CD4-positive, alpha-beta T cell treated with Interleukin-1 beta for 1 hour (primary cell): ENCODE data around the gene SERPINB2.

Experiments
- DNase-seq, 2 donors: peaks; one replicate each; pipeline ENCODE4 v3.0.0-alpha.2; 2020 to 2022

Gene SERPINB2, protein sequence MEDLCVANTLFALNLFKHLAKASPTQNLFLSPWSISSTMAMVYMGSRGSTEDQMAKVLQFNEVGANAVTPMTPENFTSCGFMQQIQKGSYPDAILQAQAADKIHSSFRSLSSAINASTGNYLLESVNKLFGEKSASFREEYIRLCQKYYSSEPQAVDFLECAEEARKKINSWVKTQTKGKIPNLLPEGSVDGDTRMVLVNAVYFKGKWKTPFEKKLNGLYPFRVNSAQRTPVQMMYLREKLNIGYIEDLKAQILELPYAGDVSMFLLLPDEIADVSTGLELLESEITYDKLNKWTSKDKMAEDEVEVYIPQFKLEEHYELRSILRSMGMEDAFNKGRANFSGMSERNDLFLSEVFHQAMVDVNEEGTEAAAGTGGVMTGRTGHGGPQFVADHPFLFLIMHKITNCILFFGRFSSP

DNA sequence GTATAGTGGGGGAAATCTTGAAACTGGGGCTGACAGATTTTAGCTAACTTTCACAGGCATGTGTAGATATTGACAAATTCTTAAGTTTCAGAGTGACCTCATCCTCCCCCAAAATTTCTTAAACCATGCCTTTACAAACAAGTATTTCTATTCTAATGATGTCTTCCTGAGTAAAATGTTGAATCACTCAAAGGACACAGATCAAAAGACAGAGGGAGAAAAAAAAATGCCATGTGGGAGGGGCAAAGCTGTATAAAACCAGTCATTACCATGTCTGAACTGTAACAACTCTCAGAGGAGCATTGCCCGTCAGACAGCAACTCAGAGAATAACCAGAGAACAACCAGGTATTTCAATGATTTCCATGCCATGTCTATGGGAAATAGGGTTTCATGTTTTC, at the start of gene SERPINB2:
Gene SERPINB2 (plus strand): TSS at position 282 of the 400 bp plus-strand sequence. CDS start 3,740 bp downstream, outside the sequence.
- no peak for DNase-seq

- DNase-seq: no peak
Measured at GRCh38 chr18:63843008-63843407, 44.5 kb upstream of the SERPINB2 start.

- no peak for DNase-seq
Measured at GRCh38 chr18:63844254-63844653, 43.3 kb upstream of the SERPINB2 start.

- peak in 1 of 2 donors; percentile 7 for DNase-seq
Measured at GRCh38 chr18:63848159-63848558, 39.3 kb upstream of the SERPINB2 start.

DNA sequence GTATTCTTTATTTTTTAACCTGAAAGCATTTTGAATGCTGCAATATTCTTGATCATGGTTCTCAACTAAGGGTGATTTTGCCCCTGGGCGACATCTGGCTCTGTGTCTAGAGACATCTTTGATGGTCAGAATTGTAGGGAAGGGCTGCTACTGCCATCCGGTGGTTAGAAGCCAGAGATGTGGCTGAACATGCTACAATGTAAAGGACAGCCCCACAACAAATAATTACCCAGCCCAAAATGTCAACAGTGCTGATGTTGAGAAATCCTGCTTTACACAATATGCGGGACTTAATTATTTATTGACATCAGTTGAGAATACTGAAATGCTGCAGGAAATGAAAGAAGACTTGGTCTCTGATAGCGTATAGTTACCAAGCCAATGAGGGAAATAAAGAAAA, 37.5 kb upstream of the SERPINB2 start:
- peak in 1 of 2 donors; percentile 13 for DNase-seq

DNA sequence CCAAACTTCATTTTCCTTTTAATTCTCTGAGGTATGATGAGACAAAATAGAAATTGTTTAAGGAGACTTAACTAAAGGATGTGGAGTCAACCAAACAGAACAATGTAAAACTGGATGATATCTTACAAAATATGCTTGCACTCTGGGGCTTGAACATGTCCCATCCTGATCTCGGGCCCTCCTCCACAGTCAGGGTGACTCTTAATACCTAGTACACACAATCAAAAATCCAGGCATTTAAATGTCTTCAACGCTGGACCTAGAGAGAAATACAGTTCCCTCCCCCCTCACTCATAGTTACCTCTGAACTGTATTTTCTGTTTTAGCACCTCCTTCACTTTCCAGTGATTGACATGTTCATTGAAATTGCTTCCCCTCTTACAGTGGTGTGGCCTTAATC, 36.9 kb upstream of the SERPINB2 start:
- no peak for DNase-seq

DNA sequence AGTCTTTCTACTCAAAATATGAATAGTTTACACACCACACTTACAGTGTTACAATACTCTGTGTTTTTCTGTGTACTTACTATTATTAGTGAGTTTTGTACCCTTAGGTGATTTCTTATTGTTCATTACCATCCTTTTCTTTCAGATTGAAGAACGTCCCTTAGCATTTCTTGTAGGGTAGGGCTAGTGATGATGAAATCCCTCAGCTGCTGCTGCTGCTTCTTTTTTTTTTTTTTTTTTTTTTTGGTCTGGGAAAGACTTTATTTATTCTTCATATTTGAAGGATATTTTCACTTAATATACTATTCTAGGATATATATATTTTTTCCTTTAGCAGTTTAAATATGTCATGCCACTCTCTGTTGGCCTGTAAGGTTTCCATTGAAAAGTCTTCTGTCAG, 29.0 kb upstream of the SERPINB2 start:
- no peak for DNase-seq

GRCh38 chr18:63859781-63860475, 27.6 kb upstream of the SERPINB2 start:
- no peak for DNase-seq

GRCh38 chr18:63860531-63860930, 27.0 kb upstream of the SERPINB2 start:
- DNase-seq: no peak

DNA sequence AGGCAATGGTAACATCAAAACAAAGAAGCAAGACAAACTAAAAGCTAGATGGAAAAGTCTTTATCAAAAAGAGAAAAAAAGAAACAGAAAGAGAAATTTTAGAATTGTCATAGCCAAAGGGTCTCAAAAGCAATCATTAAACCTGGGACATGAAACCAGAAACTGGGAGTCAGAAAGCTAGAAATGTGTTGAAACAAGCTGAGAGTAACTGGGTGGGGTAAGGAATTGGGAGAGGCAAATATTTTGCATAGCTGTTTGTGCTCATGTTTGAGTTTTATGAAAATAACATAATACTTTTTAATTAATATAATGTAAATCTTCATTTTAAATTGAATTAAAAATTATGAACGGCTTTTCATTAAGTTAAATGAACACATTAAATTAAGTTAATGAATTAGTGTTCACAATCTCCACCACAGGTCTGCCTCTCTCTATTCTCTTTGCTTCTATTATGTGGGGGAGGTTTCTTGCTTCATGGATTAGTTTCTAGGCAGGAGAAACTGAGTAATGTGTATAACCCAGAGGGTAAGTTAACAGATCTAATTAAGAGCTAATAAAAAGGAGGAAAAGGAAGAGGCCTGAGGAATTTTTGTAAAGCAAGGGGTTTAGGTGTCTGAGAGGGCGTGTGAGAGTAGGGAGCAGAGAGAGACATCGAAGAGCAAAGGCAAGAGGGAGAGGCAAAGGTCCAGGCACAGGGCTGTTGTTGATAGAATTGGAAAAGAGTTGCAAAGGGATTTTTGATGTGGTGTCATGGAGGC, 20.0 kb upstream of the SERPINB2 start:
- DNase-seq: no peak

GRCh38 chr18:63868546-63868945, 19.0 kb upstream of the SERPINB2 start:
- DNase-seq: no peak

GRCh38 chr18:63869374-63869773, 18.1 kb upstream of the SERPINB2 start:
- peak in 1 of 2 donors; percentile 69 for DNase-seq

DNA sequence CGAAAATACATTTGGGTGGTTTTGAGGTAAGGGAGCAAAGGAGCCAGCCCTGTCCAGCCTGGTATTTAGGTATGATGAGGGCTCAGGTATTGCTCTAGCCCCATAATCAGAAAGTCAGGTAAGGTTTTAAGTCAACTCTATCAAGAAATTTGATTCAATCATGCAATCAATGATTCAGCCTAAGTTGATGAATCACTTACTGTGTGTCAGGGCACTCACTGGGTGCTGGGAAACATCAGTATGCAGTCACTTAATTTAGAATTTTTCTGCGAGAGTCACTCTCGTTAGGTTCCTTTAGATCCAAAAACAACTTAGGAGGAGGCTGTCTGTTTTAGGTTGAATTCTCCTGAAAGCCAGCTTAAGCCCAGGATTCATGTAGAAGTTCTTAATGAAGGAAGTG, 17.7 kb upstream of the SERPINB2 start:
- no peak for DNase-seq

DNA sequence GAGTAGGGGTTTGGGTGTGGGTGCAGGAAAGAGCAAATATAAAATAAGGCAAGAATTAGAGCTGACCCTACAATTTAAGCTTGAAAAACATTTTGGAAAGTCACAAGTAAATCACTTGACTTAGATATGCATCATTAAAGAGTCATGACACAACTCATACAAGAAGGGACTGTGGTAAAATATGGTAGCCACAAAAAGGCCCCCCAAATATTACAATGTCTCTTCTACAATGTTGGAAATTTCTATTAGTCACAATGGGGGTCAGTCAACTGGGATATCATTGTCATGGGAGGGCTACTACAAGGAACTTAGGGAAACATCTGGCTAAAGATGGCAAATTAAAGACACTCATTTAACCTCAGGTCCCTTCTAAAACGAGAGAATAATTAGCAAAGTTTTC, 15.7 kb upstream of the SERPINB2 start:
- DNase-seq: no peak

DNA sequence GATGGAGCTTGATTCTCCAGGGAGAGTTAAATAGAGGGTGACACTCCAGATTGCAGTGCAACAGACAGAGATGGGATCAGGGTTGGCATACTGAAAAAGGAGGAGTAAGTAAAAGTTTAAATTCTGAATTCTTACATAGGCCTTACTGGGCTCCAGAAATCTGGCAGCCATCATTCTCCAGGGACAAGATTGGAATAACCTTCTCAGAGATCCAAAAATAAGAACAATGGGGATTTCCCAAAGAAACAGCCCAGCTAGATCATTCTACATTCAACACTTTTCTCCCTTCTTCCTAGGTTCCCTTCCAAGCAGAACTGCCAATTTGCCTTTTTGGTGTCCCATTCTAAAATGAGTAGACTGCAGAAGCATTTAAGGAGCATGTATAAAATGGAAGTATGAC, 14.9 kb upstream of the SERPINB2 start:
- no peak for DNase-seq

GRCh38 chr18:63878343-63878742, 9.2 kb upstream of the SERPINB2 start:
- no peak for DNase-seq

DNA sequence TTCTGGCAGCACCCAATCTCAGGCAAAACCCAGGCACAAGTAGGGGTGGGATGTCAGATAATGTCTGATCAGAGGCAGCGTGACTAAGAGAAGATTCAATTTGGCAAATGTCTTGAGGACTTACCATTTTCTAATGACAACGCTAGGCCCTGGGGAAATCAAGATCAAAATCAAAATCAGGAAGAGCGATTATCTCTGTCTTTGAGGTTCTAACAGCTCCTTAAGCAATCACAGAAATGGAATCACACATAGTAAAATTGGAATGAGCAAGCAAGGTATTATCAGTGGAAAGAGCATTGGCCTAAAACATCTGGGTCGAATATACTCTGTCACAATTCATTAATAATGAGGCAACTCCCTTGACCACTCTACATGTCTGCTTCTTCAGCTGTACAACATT, 8.6 kb upstream of the SERPINB2 start:
- DNase-seq: no peak

DNA sequence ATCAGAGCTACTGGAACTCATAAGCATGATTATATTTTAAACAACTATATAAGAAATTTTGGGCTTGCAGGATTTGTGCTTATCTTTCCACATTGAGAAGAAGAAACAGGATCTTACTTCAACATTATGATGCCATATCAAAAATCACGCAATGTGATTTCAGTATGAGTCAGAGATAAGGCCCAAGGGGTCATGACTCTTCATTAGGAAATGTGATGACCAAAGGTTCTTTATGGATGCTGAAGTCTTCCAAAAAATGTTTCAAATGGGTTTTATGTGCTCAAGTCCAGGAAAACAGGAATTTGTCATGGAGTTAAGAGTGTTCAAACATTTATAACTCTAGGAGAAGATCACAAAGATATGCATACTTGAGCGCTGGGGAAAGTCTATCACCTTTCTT, 7.8 kb upstream of the SERPINB2 start:
- DNase-seq: no peak

- no peak for DNase-seq
Measured at GRCh38 chr18:63881851-63882250, 5.7 kb upstream of the SERPINB2 start.

DNA sequence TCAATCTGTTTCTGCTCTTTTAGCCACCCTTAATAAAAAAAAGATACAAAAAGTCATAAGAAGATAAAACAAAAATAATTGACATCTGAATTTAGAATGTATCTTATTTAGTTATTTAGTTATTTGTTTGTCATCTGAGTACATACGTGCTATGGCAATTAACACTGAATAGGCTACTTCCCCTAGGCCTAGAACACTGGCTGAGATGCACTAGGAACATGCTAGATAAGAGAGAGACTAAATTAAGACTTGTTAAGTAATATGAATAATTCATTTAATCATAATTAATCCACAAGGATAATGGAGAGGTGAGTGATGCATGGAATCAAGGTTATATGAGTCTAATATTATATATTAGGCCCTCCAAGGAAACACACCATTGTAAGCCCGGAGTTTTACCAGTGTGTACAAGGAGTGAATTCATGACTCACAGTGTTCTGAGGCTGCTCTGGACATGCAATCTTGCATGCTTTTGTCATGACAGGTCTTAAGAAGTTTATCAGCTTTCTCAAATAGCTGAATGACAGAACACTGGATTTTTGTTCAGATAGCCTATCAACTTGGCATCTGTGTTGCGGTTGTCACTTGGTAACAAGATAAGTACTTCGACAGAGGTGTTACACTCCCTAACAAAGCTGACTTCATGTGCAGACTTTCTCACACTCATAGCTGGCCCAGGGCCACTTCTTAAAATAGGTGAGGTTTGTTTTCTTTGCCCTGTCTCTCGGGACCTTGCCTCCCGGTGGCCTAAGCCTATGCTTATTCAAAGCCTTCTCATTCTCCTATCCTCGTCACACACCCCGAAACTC, 5.0 kb upstream of the SERPINB2 start:
- no peak for DNase-seq

- DNase-seq: no peak
Measured at GRCh38 chr18:63883617-63884016, 3.9 kb upstream of the SERPINB2 start.

DNA sequence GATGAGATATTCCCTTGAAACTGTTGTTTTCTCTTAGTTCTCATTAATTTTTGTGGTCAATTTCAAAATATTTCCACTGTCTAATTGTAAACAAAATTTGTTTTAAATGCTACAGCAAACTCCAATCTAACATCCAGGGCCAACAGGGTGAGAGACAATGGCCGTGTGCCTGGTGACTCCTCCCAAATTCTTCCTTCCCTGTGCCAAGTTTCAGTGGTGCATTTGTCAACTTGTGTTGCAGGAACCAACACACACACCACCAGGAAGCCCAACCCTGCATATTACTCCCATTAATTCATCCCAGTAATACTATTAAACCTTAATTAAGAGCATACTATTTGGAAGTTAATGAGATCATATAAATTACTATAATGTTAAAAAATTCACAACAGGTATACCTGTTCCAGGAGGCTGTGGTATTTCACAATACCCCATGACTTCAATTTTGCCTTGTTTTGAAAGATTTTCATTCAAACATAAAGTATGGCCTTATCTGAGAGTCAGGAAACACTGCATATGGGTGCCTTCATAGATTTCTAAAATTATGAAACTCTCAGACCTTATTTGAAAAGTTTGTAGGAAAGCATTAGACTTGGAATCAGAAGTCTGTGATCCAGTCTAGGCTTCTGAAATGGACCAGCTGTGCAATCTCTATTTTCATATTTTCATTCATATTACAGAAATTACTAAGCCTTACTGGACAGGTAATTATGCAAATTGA, 1.1 kb downstream of the SERPINB2 start:
- no peak for DNase-seq
